Measurements from ENCODE around the gene SCYL1.

SCYL1 gene

GRCh38 chr11:65569164-65569972, 44.5 kb downstream of the SCYL1 start:
- no peak for DNase-seq (ENCODE audit: low read depth in 2 of 2)

DNA sequence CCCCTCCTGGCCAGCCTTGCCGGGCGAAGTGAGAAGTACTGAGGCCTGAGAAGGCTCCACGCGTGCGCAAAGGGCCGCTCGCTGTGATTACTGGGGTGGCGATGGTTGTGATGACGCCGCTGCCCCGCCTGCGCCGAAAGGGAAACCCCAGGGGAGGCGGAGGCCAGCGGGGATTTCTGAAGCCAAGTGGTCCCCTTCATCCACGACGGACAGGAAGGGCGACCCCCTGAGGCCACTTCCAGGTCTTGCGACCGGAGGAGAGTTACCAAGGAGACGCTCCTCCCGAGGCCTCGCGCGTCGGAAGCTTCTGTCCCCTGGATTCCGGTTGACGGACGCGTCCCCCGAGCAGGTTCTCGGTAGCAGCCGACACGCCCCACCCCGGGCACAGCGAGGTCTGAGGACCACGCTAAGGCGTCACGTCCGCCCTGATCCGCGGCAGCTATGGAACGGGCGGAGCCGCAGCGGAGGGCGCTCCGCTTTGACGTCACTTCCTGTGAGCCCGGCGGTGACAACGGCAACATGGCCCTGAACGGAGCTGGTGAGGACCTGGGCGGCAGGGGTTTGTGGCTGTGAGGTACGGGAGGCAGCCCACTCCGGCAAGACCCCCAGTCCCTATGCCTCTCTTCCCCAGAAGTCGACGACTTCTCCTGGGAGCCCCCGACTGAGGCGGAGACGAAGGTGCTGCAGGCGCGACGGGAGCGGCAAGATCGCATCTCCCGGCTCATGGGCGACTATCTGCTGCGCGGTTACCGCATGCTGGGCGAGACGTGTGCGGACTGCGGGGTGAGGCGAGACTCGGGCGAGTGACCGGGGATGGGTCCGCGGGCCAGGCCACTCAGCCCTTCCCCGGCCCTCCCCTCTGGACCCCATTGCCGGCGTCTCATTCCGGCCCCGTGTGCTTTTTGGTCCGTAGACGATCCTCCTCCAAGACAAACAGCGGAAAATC, 45.4 kb downstream of the SCYL1 start, which contains the start of gene ZNRD2:
Gene ZNRD2, plus strand, starts transcription at position 505 of the 946 bp plus-strand sequence. Its CDS starts 15 bp downstream, at position 520.
- DNase-seq (ENCODE audit: low read depth in 2 of 2), result peak; percentile 96

DNA sequence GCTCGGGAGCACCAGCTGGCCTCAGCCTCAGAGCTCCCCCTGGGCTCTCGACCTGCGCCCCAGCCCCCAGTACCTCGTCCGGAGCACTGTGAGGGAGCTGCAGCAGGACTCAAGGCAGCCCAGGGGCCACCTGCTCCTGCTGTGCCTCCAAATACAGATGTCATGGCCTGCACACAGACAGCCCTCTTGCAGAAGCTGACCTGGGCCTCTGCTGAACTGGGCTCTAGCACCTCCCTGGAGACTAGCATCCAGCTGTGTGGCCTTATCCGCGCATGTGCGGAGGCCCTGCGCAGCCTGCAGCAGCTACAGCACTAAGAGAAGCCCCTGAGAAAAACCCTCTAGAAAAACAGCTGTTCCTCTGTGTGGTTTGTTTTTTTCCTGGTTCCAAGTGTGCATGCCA, 46.5 kb downstream of the SCYL1 start:
- no peak for DNase-seq (ENCODE audit: low read depth in 2 of 2)

DNA sequence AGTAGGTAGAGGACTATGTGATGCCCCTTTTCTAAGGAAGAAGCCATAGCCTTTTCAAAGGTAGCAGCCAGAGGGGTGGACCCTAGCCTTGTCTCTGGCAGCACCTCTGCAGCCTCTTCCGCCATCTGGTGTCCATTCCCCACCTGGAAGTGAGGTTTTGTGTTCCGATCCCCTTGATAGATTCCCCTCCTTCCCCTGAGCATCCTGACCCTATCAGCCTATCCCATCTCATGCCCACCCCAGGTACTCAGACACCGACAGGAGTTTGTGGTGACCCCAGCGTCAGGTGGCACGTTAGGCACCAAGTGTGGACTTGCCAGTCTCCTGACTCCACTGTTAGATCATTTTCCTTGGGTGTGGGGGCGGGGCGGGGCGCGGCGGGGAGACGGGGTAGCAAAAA, 47.1 kb downstream of the SCYL1 start:
- DNase-seq (ENCODE audit: low read depth in 2 of 2), result no peak

DNA sequence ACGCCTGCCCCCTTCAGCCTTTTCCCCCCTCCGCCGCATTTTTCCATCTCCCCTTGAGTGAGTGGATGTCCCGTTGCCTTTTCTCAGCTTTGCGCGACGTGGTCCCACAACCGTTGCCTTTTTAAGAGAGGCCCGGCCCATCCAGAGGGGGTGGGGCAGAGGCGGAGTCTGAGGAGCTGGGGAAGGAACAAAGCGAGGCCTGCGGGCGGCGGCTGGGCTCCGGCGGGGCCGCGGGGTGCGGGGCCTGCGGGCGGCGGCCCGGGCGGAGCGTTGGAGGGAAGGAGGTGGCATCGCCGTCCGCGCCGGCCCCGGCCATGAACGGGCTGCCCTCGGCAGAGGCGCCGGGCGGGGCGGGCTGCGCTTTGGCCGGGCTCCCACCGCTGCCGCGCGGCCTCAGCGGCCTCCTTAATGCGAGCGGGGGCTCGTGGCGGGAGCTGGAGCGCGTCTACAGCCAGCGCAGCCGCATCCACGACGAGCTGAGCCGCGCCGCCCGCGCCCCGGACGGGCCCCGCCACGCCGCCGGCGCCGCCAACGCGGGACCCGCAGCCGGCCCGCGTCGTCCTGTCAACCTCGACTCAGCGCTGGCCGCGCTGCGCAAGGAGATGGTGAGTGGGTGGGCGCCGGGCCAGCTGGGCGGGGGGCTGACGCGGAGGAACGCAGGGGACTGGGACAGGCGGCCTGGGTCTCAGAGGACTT, 47.6 kb downstream of the SCYL1 start, which contains the start of gene FAM89B:
Gene FAM89B, plus strand, starts transcription at position 183 of the 696 bp plus-strand sequence. Its CDS starts 132 bp downstream, at position 315.
- peak; percentile 72 to 75 for DNase-seq (ENCODE audit: low read depth in 2 of 2)

DNA sequence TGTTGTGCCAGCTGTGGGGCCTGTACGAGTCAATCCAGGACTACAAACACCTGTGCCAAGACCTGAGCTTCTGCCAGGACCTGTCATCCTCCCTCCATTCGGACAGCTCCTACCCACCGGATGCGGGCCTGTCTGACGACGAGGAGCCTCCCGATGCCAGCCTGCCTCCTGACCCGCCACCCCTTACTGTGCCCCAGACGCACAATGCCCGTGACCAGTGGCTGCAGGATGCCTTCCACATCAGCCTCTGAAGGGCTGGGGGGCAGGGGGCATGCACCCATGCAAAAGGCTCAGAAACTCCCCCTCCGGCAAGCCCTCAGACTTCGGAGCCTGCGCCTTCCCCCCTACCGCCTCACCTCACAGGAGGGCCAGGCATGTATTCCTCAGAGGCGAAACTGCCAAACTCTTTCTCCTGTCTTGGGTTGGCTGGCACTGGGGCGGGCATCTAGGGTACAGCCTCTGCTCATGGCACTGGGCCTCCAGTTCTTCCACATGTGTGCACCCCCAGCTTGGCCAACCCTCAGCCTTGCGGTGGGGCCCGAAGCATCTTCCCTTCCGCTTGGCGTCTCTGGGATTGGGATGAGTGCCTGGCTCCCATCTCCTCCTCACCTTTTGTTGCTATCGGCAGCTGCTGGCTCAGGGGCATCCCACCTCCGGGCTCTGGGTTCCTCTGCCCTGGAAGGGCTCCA, 48.7 kb downstream of the SCYL1 start:
- DNase-seq (ENCODE audit: low read depth in 2 of 2), result no peak

- peak; percentile 76 to 78 for DNase-seq (ENCODE audit: low read depth in 2 of 2)
Measured at GRCh38 chr11:65574109-65574810, 49.4 kb downstream of the SCYL1 start.

DNA sequence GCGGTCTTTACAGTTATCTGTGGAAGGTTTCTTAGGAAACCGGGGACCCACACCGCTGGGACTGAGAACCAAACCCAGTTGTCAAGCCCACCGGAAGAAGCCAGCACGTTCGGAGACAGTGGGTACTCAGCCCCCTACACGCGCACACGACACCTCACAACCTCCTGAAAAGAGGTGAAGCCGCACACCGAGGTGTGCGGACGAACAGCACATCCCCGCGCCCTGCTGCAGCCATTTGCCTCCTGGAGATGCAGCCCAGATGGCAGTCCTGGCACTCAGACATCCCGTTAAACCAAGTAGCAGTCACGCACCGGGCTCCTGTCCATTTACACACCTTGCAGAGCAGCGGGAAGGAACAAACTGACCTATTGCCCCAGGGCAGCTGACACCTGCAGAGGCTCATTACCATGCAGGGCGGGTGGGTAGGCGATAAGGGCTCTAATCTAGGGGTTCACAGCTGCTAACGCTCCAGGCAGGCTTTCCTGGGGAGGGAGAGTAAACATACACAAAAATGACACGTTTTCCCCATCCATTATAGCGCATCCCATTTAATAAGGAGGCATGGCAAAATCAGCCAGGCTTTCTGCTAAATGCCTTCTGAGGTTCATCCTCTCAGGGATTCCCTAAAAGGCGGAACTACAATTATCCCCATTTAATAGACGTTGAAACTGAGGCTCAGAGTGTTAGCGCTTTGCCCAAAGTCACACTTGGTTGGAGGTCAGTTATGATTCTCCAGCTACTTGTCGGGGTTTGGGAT, 50.1 kb downstream of the SCYL1 start:
- DNase-seq (ENCODE audit: low read depth in 2 of 2), result no peak

GRCh38 chr11:65575568-65576231, 50.8 kb downstream of the SCYL1 start, which contains the start of gene EHBP1L1:
Gene EHBP1L1 (plus strand): TSS chr11:65576053. CDS start chr11:65576303, 250 bp downstream.
- no peak for DNase-seq (ENCODE audit: low read depth in 2 of 2)

- no peak for DNase-seq (ENCODE audit: low read depth in 2 of 2)
Measured at GRCh38 chr11:65576232-65576866, 51.5 kb downstream of the SCYL1 start.

- no peak for DNase-seq (ENCODE audit: low read depth in 2 of 2)
Measured at GRCh38 chr11:65576867-65577755, 52.2 kb downstream of the SCYL1 start.

- DNase-seq (ENCODE audit: low read depth in 2 of 2), result no peak
Measured at GRCh38 chr11:65577756-65578109, 52.9 kb downstream of the SCYL1 start.

DNA sequence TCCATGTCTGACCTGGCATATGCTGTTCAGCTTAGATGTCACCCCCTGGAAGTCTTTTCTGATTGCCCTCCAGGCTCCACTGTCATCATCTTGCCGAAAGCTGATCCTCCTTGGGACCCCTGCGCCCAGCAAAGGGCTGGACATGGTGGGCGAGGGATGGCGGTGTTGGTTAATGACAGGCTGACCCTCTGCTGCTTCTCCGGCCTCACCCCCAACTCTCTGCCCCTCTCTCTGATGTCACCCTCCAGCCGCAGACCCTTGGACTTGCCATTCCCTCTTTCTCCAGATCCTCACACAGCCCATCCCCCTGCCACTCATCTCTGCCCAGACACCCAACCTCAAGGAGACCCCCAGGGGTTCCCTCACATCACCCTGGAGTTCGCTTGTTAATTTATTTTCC, 53.3 kb downstream of the SCYL1 start:
- DNase-seq (ENCODE audit: low read depth in 2 of 2), result no peak

DNA sequence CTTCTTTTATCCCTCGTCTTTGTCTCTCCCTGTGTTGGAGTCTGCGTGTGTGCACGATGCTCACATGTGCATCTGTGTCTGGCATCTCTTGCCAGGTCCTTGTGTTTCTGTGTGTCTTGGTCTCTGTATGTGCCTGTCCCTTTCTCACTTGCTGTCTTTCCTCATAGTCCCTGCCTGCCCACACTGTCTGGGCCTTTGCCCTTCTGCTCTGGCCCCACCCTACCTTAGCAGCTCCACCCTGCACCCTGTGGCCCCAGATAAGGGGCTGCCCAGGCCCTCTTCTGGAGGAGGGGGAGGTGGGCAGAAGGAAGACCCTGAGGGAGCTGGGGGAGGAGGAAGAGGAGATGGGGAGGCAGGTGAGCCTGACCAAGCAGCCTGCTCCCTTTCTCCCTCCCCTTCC, 53.8 kb downstream of the SCYL1 start:
- no peak for DNase-seq (ENCODE audit: low read depth in 2 of 2)

DNA sequence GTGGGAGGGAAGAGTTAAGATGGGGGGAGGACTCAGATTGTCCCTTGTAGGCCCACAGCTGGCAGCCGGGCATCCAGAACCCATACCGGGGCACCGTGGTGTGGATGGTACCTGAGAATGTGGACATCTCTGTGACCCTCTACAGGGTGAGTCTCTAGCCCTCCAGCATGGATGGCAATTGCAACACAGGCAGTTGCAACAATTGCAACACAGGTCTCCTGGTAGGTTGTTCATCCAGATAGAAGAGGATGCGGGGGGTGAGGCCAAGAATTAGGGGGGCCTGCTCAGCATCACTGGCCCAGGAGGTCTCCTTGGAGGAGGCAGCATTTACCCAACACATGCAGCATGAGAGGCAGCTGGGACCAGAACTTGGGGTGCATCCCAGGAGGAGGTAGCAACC, 54.4 kb downstream of the SCYL1 start:
- DNase-seq (ENCODE audit: low read depth in 2 of 2), result no peak

DNA sequence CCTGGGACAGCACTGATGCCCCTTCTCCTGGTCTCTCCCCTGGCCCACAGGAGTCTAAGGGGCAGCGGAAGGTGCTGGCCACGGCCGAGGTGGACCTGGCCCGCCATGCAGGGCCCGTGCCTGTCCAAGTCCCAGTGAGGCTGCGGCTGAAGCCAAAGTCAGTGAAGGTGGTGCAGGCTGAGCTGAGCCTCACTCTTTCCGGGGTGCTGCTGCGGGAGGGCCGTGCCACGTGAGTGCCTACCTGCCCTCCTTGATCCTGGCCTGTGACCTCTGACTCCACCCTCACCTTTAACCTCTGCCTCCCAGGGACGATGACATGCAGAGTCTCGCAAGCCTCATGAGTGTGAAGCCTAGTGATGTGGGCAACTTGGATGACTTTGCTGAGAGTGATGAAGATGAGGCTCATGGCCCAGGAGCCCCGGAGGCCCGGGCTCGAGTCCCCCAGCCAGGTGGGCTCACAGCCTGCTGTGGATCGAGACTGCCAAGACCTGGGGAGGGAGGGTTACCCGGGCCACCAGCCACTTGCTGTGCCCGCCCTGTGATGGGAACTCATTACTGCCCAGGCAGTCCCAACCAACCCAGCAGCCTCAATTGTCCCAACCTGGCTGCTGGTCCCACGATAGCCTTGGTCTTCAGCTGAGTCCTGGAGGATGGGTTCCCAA, 55.3 kb downstream of the SCYL1 start:
- no peak for DNase-seq (ENCODE audit: low read depth in 2 of 2)

GRCh38 chr11:65580756-65581155, 55.9 kb downstream of the SCYL1 start:
- no peak for DNase-seq (ENCODE audit: low read depth in 2 of 2)
